SIG-M5 (cell line): ENCODE results near the gene CHD2.

Experiments used
- DNase-seq: peaks from one replicate; lab custom pipeline; 2025; lab: John Stamatoyannopoulos, UW

CHD2 gene

GRCh38 chr15:92962914-92963313 lies 62.8 kb downstream of the CHD2 start:
- DNase-seq: no peak

GRCh38 chr15:92963794-92964193 lies 63.7 kb downstream of the CHD2 start:
- DNase-seq: no peak

- DNase-seq: no peak
These were observed 69.0 kb downstream of the CHD2 start for GRCh38 chr15:92968926-92969651.

- no peak for DNase-seq
These were observed 70.5 kb downstream of the CHD2 start for GRCh38 chr15:92970656-92971055.

GRCh38 chr15:92971081-92971480 lies 71.0 kb downstream of the CHD2 start:
- no peak for DNase-seq

- DNase-seq: no peak
These were observed 71.6 kb downstream of the CHD2 start for GRCh38 chr15:92971713-92972112.

GRCh38 chr15:92974183-92974915 lies 74.2 kb downstream of the CHD2 start:
- no peak for DNase-seq

GRCh38 chr15:92979011-92979701 lies 79.0 kb downstream of the CHD2 start:
- DNase-seq: no peak

- DNase-seq: no peak
These were observed 81.2 kb downstream of the CHD2 start for GRCh38 chr15:92981333-92981732.

GRCh38 chr15:92984161-92984560 lies 84.0 kb downstream of the CHD2 start:
- no peak for DNase-seq

- no peak for DNase-seq
These were observed 89.3 kb downstream of the CHD2 start for GRCh38 chr15:92989470-92989869.

GRCh38 chr15:92990031-92990430 lies 89.9 kb downstream of the CHD2 start:
- DNase-seq: no peak

- DNase-seq: no peak
These were observed 92.6 kb downstream of the CHD2 start for GRCh38 chr15:92992720-92993119.

GRCh38 chr15:92997821-92998220 lies 97.7 kb downstream of the CHD2 start:
- DNase-seq: no peak

GRCh38 chr15:93001156-93001555 lies 101.0 kb downstream of the CHD2 start:
- no peak for DNase-seq

- DNase-seq: no peak
These were observed 101.8 kb downstream of the CHD2 start for GRCh38 chr15:93001881-93002280.

- no peak for DNase-seq
These were observed 105.0 kb downstream of the CHD2 start for GRCh38 chr15:93005133-93005532.

- DNase-seq: no peak
These were observed 107.9 kb downstream of the CHD2 start for GRCh38 chr15:93007994-93008393.

- DNase-seq: no peak
These were observed 112.7 kb downstream of the CHD2 start for GRCh38 chr15:93012786-93013185.

- no peak for DNase-seq
These were observed 117.4 kb downstream of the CHD2 start for GRCh38 chr15:93017526-93017925.

- DNase-seq: no peak
These were observed 118.5 kb downstream of the CHD2 start for GRCh38 chr15:93018574-93018973.

- no peak for DNase-seq
These were observed 119.0 kb downstream of the CHD2 start for GRCh38 chr15:93019090-93019489.

- no peak for DNase-seq
These were observed 119.8 kb downstream of the CHD2 start for GRCh38 chr15:93019971-93020370.
